GM18505 (cell line): Measurements from ENCODE around the gene TRAPPC2L.

ENCODE experiments used
- ATAC-seq: cut with Tn5 transposase; IDR thresholded peaks from one replicate; pipeline ENCODE4 v1.9.1; 2021; ENCODE audit not compliant: unreplicated experiment
- POLR2A ChIP-seq: IDR thresholded peaks from 4 replicates; pipeline ENCODE4 v1.6.1; 2011; ENCODE audit warnings: borderline replicate concordance; ENCODE audit not compliant: insufficient read depth, insufficient read length; ENCODE audit errors: extremely low read depth

TRAPPC2L gene

GRCh38 chr16:88909431-88910210, 52.7 kb downstream of the TRAPPC2L start:
- no peak for ATAC-seq
- no peak for TF ChIP-seq POLR2A

GRCh38 chr16:88910284-88911135, 53.6 kb downstream of the TRAPPC2L start:
- ATAC-seq = no peak
- no peak for TF ChIP-seq POLR2A

- no peak for ATAC-seq
- no peak for TF ChIP-seq POLR2A
Measured at GRCh38 chr16:88911136-88911945, 54.4 kb downstream of the TRAPPC2L start.

GRCh38 chr16:88911946-88912310, 55.0 kb downstream of the TRAPPC2L start:
- no peak for TF ChIP-seq POLR2A
- no peak for ATAC-seq
